ENCODE results near the gene LIMK2.
"Not testable (repeated sequence)": the region's sequence is repeated elsewhere in the genome, so short reads cannot be mapped to it uniquely, and the experiment has no call there.

DNA sequence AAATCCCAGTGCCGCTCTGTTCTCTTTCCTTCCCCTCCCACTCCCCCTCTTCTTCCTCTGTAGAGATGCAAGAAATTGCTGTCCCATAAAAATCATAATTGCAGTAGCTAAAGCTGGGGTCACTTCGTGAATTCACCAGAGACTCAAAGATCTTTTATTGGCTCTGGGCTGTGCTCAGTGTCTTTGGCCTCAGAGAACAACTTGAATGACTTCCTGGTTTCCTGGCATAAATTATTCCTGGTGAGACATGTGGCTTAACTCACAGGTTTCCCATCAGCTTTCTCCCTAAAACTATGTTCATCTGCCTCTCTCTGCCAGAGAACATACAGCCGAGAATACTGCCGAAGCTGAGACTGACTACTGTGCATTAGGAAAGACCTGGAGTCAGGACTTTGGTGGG, 7.0 kb upstream of the LIMK2 start:
- TF ChIP-seq, protein P1, sequence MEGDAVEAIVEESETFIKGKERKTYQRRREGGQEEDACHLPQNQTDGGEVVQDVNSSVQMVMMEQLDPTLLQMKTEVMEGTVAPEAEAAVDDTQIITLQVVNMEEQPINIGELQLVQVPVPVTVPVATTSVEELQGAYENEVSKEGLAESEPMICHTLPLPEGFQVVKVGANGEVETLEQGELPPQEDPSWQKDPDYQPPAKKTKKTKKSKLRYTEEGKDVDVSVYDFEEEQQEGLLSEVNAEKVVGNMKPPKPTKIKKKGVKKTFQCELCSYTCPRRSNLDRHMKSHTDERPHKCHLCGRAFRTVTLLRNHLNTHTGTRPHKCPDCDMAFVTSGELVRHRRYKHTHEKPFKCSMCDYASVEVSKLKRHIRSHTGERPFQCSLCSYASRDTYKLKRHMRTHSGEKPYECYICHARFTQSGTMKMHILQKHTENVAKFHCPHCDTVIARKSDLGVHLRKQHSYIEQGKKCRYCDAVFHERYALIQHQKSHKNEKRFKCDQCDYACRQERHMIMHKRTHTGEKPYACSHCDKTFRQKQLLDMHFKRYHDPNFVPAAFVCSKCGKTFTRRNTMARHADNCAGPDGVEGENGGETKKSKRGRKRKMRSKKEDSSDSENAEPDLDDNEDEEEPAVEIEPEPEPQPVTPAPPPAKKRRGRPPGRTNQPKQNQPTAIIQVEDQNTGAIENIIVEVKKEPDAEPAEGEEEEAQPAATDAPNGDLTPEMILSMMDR (IDR thresholded peaks at IDR 0.05) = not testable (repeated sequence)
- not testable (repeated sequence) for TF ChIP-seq EP300, POLR2AphosphoS5 (IDR thresholded peaks at IDR 0.05)

Data from suprapubic skin (tissue), 4 donors.